ENCODE measurements around the gene CADPS.

DNA sequence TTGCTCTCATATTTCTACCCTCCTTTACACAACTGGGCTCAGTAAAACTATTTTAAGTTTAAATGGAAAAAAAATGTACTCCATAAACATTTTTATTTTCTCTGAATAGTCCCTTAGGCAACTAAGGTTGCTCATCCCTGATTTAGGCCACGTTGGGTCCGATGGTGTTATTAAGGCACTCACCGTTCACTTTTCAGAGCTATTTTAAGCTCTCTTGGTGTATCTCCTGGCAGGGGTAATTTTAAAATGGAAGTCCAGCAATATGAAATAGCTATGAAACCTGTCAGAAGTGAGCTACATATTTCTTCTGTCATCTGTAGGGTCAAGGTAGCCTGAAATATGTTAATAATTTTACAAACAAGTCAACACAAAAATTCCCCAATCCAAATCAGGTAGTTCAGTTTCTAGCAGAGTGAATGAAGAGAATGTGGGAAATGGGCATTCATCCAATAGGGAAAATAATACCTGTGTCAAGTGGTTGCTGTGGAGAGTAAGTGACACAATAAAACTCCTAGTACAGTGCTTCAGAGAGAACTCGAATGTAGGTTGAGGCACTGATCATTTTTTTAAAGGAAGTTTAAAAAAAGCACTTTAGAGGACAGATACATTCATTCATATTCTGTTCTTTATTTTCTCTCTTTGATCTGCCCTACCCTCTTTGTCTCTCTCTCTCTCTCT lies 292.6 kb downstream of the CADPS start:
- no peak for TF ChIP-seq YY1 (IDR thresholded peaks at IDR 0.05; ENCODE audit: low read depth)
- TF ChIP-seq CHD2 (IDR thresholded peaks at IDR 0.05; ENCODE audit: low read length, partially characterized antibody), result no peak
- TF ChIP-seq, protein P1, sequence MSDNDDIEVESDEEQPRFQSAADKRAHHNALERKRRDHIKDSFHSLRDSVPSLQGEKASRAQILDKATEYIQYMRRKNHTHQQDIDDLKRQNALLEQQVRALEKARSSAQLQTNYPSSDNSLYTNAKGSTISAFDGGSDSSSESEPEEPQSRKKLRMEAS (IDR thresholded peaks at IDR 0.05; ENCODE audit: low read depth), result no peak
- no peak for TF ChIP-seq FOXM1 (IDR thresholded peaks at IDR 0.05; ENCODE audit: low read depth)
- TF ChIP-seq CTCF (IDR thresholded peaks at IDR 0.05), result no peak
- TF ChIP-seq RAD21 (IDR thresholded peaks at IDR 0.05; ENCODE audit: low read length), result no peak
- no peak for TF ChIP-seq EP300 (IDR thresholded peaks at IDR 0.05; ENCODE audit: borderline replicate concordance in 1 of 2, low read depth in 1 of 2, low read length in 1 of 2)
- TF ChIP-seq, protein P2, sequence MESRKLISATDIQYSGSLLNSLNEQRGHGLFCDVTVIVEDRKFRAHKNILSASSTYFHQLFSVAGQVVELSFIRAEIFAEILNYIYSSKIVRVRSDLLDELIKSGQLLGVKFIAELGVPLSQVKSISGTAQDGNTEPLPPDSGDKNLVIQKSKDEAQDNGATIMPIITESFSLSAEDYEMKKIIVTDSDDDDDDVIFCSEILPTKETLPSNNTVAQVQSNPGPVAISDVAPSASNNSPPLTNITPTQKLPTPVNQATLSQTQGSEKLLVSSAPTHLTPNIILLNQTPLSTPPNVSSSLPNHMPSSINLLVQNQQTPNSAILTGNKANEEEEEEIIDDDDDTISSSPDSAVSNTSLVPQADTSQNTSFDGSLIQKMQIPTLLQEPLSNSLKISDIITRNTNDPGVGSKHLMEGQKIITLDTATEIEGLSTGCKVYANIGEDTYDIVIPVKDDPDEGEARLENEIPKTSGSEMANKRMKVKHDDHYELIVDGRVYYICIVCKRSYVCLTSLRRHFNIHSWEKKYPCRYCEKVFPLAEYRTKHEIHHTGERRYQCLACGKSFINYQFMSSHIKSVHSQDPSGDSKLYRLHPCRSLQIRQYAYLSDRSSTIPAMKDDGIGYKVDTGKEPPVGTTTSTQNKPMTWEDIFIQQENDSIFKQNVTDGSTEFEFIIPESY (IDR thresholded peaks at IDR 0.05; ENCODE audit: borderline replicate concordance, low read depth), result no peak
- TF ChIP-seq NRF1 (IDR thresholded peaks at IDR 0.05; ENCODE audit: low read depth, low read length), result no peak
- no peak for TF ChIP-seq JUND (IDR thresholded peaks at IDR 0.05)
- TF ChIP-seq SMC3 (IDR thresholded peaks at IDR 0.05; ENCODE audit: low read depth, low read length), result no peak
- TF ChIP-seq GATA2 (CRISPR knock-in tag; IDR thresholded peaks at IDR 0.05), result no peak

Measured in SK-N-SH (cell line).